Nephron progenitor cell (in vitro differentiated cells): ENCODE data around the gene TMPRSS6.

ENCODE experiments used
- DNase-seq: peaks from one replicate; pipeline ENCODE4 v3.0.0; 2021
- H3K27ac Mint-ChIP-seq: 2 replicates; pipeline ENCODE4 v1.8.0; 2021; ENCODE audit warnings: mild to moderate bottlenecking, moderate library complexity, mixed read lengths
- H3K27me3 Mint-ChIP-seq: 2 replicates; pipeline ENCODE4 v1.8.0; 2021; ENCODE audit warnings: mild to moderate bottlenecking, low read depth, mixed read lengths; ENCODE audit not compliant: poor library complexity
- H3K36me3 Mint-ChIP-seq: 2 replicates; pipeline ENCODE4 v1.8.0; 2021; ENCODE audit warnings: low read depth, mixed read lengths
- H3K4me1 Mint-ChIP-seq: 2 replicates; pipeline ENCODE4 v1.8.0; 2021; ENCODE audit warnings: mixed read lengths
- H3K4me3 Mint-ChIP-seq: 2 replicates; pipeline ENCODE4 v1.8.0; 2021; ENCODE audit warnings: mild to moderate bottlenecking, moderate library complexity, mixed read lengths
- H3K9me3 Mint-ChIP-seq: 2 replicates; pipeline ENCODE4 v1.8.0; 2021; ENCODE audit warnings: mild to moderate bottlenecking, moderate library complexity, mixed read lengths
- TF ChIP-seq, protein P1 (sequence below): fragments of 200-600 bp; sonication (generic); IDR thresholded peaks from 2 replicates; pipeline ENCODE4 v1.5.0; 2021; ENCODE audit warnings: antibody characterized with exemption

The TMPRSS6 gene

GRCh38 chr22:37109242-37109917 lies at the start of gene TMPRSS6:
TSS of gene TMPRSS6 (minus strand) at chr22:37109713. CDS start at chr22:37103417, 6,296 bp downstream.
- Mint-ChIP-seq H3K9me3 (no peaks in the 10 kb centered on the region), H3K4me3 (no peak within 1 kb of the TSS), H3K4me1 (peaks cover 32% of the 10 kb centered on the region), H3K27ac (no peak within 1 kb of the TSS), H3K36me3 (no peaks in the 10 kb centered on the region), H3K27me3 (peaks cover 17% of the 10 kb centered on the region)
- DNase-seq, result no peak
- TF ChIP-seq, protein P1, sequence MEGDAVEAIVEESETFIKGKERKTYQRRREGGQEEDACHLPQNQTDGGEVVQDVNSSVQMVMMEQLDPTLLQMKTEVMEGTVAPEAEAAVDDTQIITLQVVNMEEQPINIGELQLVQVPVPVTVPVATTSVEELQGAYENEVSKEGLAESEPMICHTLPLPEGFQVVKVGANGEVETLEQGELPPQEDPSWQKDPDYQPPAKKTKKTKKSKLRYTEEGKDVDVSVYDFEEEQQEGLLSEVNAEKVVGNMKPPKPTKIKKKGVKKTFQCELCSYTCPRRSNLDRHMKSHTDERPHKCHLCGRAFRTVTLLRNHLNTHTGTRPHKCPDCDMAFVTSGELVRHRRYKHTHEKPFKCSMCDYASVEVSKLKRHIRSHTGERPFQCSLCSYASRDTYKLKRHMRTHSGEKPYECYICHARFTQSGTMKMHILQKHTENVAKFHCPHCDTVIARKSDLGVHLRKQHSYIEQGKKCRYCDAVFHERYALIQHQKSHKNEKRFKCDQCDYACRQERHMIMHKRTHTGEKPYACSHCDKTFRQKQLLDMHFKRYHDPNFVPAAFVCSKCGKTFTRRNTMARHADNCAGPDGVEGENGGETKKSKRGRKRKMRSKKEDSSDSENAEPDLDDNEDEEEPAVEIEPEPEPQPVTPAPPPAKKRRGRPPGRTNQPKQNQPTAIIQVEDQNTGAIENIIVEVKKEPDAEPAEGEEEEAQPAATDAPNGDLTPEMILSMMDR, result no peak

DNA sequence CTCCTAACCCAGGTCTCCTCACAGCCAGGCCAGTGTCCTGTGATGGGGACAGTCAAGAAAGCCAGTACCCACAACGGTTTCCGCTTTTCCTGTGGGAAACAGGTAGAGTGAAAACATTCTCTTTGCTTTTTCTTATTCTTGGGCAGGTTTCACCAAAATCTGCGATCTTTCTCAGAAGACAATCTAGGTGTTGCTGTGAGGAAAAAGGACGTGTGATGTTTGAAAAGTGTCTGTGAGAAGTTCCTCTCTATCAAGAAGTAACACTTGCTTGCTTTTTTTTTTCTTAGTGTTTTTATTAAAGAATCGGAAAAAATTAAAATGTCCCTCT lies 49.4 kb upstream of the TMPRSS6 start:
- H3K4me1 Mint-ChIP-seq, result peaks cover 4% of the 10 kb centered on the region
- no peak for DNase-seq
- no peak overlapping the region for H3K4me3 Mint-ChIP-seq
- TF ChIP-seq, protein P1, result no peak
- no peak overlapping the region for H3K27ac Mint-ChIP-seq
- peaks cover 36% of the 10 kb centered on the region for H3K27me3 Mint-ChIP-seq
- no peaks in the 10 kb centered on the region for H3K36me3 Mint-ChIP-seq
- peaks cover 7% of the 10 kb centered on the region for H3K9me3 Mint-ChIP-seq

DNA sequence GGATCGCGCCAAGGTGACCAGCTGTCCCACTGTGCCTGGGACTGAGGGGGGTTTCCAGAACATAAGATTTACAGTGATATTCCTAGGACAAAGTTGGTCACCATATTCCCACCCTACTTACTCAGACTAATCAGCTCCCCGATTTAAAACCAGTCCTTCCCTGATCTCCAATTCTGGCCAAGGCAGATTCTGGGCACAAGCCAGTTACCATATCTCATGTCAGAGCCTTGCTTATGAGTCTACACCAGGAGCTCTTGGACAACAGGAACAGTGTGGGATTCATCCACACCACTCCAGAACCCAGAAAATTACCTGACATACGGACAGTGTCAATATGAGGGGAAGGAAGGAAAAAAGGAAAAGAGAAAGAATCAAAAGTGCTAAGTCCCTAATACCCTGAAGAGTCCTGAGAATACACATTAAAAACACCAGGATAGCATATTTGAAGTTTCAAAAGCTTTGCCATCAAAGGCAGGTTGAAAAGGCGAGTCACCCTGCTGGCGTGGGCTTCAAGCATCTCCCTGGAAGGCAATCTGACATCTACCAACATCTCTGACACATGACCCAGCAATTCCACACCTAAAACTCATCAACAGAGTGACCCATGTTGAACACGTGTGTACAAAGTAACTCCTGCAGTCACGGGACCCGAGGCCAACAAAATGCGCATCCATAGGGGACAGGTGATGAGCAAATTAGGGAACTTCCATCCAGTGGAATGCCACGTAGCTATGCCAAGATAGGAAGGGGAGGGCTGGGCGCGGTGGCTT lies 48.2 kb upstream of the TMPRSS6 start:
- H3K4me3 Mint-ChIP-seq, result no peak overlapping the region
- peaks cover 8% of the 10 kb centered on the region for H3K4me1 Mint-ChIP-seq
- H3K27me3 Mint-ChIP-seq, result peaks cover 37% of the 10 kb centered on the region
- TF ChIP-seq, protein P1, result no peak
- DNase-seq, result no peak
- peak overlapping the region; percentile 69 for H3K27ac Mint-ChIP-seq
- no peaks in the 10 kb centered on the region for H3K36me3 Mint-ChIP-seq
- H3K9me3 Mint-ChIP-seq, result peaks cover 7% of the 10 kb centered on the region

GRCh38 chr22:37156686-37157435 lies 47.3 kb upstream of the TMPRSS6 start:
- H3K9me3 Mint-ChIP-seq, result peaks cover 14% of the 10 kb centered on the region
- DNase-seq, result no peak
- H3K4me3 Mint-ChIP-seq, result no peak overlapping the region
- H3K27me3 Mint-ChIP-seq, result peaks cover 37% of the 10 kb centered on the region
- H3K4me1 Mint-ChIP-seq, result peaks cover 8% of the 10 kb centered on the region
- H3K36me3 Mint-ChIP-seq, result no peaks in the 10 kb centered on the region
- TF ChIP-seq, protein P1, result no peak
- no peak overlapping the region for H3K27ac Mint-ChIP-seq

DNA sequence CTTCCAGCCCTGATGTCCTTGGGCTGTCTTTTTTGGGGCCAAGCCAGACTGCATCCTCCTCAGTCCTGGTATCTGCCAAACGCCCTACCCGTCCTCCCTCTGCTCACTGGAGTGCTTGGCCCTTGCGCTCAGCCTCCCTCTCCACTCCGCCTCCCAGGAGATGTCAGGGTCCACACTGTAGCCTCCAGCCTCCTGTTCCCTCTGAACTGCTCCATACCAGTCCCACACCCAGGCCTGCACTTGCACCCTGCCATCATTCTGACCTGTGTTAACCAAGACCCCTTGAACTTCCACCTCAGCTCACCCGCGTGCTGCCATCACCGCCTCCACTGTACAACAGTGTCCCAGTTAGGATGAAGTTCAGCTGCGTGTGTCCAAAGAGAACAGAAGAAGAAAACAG lies 46.5 kb upstream of the TMPRSS6 start:
- H3K36me3 Mint-ChIP-seq, result peaks cover 5% of the 10 kb centered on the region
- H3K4me1 Mint-ChIP-seq, result peaks cover 8% of the 10 kb centered on the region
- no peak for DNase-seq
- H3K4me3 Mint-ChIP-seq, result no peak overlapping the region
- peaks cover 37% of the 10 kb centered on the region for H3K27me3 Mint-ChIP-seq
- TF ChIP-seq, protein P1, result no peak
- peaks cover 23% of the 10 kb centered on the region for H3K9me3 Mint-ChIP-seq
- H3K27ac Mint-ChIP-seq, result no peak overlapping the region
